Mammary epithelial cell (primary cell): ENCODE data around the gene EFCAB9.

ENCODE experiments used
- CTCF ChIP-seq, 2 donors: IDR thresholded peaks in 1 of 2; conservative IDR thresholded peaks in 1 of 2; 2 replicates each; pipeline ENCODE4 v1.5.1; 2011 to 2012; ENCODE audit warnings: inconsistent platforms in 2 of 2, low read length in 2 of 2, mild to moderate bottlenecking in 2 of 2, control low read depth in 1 of 2, low read depth in 1 of 2; ENCODE audit not compliant: insufficient read depth in 1 of 2; ENCODE audit errors: extremely low read depth in 1 of 2
- EZH2 ChIP-seq: IDR thresholded peaks from 2 replicates; pipeline ENCODE4 v1.6.1; 2012; ENCODE audit warnings: low read length, inconsistent platforms, borderline replicate concordance

GRCh38 chr5:172166030-172166826 lies 27.7 kb upstream of the EFCAB9 start:
- TF ChIP-seq CTCF (conservative IDR thresholded peaks at IDR 0.05 in 1 of 2, IDR thresholded peaks at IDR 0.05 in 1 of 2; ENCODE audit: extremely low read depth in 1 of 2, insufficient read depth in 1 of 2, low read depth in 1 of 2, low read length in 2 of 2) (no peak), EZH2 (no peak)
